PC-3 (cell line): Measurements from ENCODE around the gene SP140.

Source experiments
- CTCF ChIP-seq: fragments of 300-600 bp; sonication (generic); conservative IDR thresholded peaks from 2 replicates; pipeline ENCODE4 v1.5.1; 2017; ENCODE audit warnings: antibody characterized with exemption, low read depth, mild to moderate bottlenecking, low read length
- EZH2 ChIP-seq: fragments of 300-600 bp; sonication (generic); IDR thresholded peaks from one replicate; pipeline ENCODE4 v1.6.1; 2017; ENCODE audit warnings: antibody characterized with exemption, mild to moderate bottlenecking, low read length; ENCODE audit not compliant: unreplicated experiment
- EZH2phosphoT487 ChIP-seq: fragments of 300-600 bp; sonication (generic); IDR thresholded peaks from 2 replicates; pipeline ENCODE4 v1.6.1; 2018; ENCODE audit warnings: mild to moderate bottlenecking, antibody characterized with exemption, low read length, borderline replicate concordance

- TF ChIP-seq CTCF (no peak), EZH2 (no peak), EZH2phosphoT487 (no peak)
Measured at GRCh38 chr2:230216489-230216888, 9.0 kb upstream of the SP140 start.
